Mononuclear cell (primary cell): ENCODE results near the gene FAP. TPM values are rescaled to one million over a fixed set of nuclear protein-coding genes. Genes with fewer than 3 reads are reported as not detected.

Source experiments
- H3K27me3 ChIP-seq: 2 replicates; pipeline ENCODE4 v1.6.0; 2011; ENCODE audit warnings: low read length, control low read depth; ENCODE audit not compliant: insufficient read depth
- H3K4me1 ChIP-seq: 2 replicates; pipeline ENCODE4 v1.5.1; 2011; ENCODE audit warnings: mild to moderate bottlenecking, low read length, control low read depth; ENCODE audit not compliant: insufficient read depth
- H3K4me3 ChIP-seq: 2 replicates; pipeline ENCODE4 v1.5.1; 2011; ENCODE audit warnings: mild to moderate bottlenecking, low read length, moderate library complexity
- H3K9me3 ChIP-seq: 2 replicates; pipeline ENCODE4 v1.5.1; 2011; ENCODE audit warnings: low read depth, mild to moderate bottlenecking, control low read depth, low read length
- total RNA-seq: library from RNA; depleted of rRNA; stranded (reverse); fragments of >200 nt; gene quantifications from one replicate; pipeline ENCODE4 v1.2.3, GENCODE V29; 2012

The FAP gene
- total RNA-seq, 1 donor = not detected

- Histone ChIP-seq H3K4me1 (no peaks in the 10 kb centered on the region), H3K4me3 (no peak overlapping the region), H3K27me3 (no peaks in the 10 kb centered on the region), H3K9me3 (no peaks in the 10 kb centered on the region)
These were observed 58.3 kb downstream of the FAP start for GRCh38 chr2:162184821-162185450.

- no peaks in the 10 kb centered on the region for H3K27me3 ChIP-seq
- H3K4me1 ChIP-seq = no peaks in the 10 kb centered on the region
- no peak overlapping the region for H3K4me3 ChIP-seq
- no peaks in the 10 kb centered on the region for H3K9me3 ChIP-seq
These were observed 58.9 kb downstream of the FAP start for GRCh38 chr2:162184359-162184758.

DNA sequence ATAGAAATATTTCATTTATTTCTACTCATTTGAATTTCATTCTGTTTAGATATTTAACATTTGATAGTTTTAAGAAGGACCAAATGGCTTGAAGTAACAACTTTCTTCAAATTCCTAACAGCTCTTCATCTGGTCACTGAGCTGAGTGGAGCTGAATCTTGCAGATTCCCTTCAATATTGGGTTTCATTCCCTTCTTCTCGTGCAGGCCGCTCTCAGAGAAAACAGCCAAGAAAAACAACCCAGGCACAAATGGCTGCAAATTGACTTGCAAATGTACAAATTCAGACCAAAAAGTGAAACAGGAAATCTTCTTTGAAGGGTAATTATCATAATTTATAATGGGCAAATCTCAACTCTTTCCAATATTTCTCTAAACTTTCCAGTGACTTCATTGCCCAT lies 60.9 kb downstream of the FAP start:
- H3K27me3 ChIP-seq = no peaks in the 10 kb centered on the region
- H3K9me3 ChIP-seq = no peaks in the 10 kb centered on the region
- no peaks in the 10 kb centered on the region for H3K4me1 ChIP-seq
- H3K4me3 ChIP-seq = no peak overlapping the region

- no peak overlapping the region for H3K4me3 ChIP-seq
- H3K27me3 ChIP-seq = no peaks in the 10 kb centered on the region
- no peaks in the 10 kb centered on the region for H3K9me3 ChIP-seq
- H3K4me1 ChIP-seq = no peaks in the 10 kb centered on the region
These were observed 65.9 kb downstream of the FAP start for GRCh38 chr2:162177301-162177700.

GRCh38 chr2:162175714-162176113 lies 67.5 kb downstream of the FAP start:
- Histone ChIP-seq H3K4me1 (no peaks in the 10 kb centered on the region), H3K9me3 (no peaks in the 10 kb centered on the region), H3K27me3 (peaks cover 6% of the 10 kb centered on the region), H3K4me3 (no peak overlapping the region)

- Histone ChIP-seq H3K27me3 (peaks cover 6% of the 10 kb centered on the region), H3K4me1 (no peaks in the 10 kb centered on the region), H3K9me3 (no peaks in the 10 kb centered on the region), H3K4me3 (no peak overlapping the region)
These were observed 68.5 kb downstream of the FAP start for GRCh38 chr2:162174746-162175145.

DNA sequence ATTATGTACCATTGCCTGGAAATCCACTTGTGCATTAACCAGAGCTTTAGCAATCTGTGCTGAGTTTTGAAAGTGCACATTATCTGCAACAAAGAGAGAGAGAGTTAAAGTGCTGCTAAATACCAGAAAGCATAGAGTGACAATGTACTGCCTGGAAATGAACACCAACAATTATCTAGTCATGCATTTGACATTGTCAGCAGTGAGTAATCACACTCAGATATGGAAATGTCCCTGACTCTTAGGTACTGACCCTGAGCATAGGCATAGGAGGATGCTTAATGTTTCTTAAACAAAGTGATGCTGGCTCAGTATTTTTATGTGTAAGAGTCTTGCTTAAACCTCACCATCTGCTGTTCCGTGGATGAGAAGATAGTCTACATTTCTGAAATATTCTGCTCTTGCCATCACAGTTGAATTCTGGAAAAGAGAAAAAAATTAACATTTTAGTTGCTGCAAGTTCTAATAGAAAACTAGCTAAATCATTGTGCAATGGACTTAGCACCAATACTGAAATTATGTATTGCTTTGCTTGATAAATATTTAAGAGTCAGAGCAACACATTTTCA lies 70.4 kb downstream of the FAP start:
- Histone ChIP-seq H3K27me3 (peaks cover 6% of the 10 kb centered on the region), H3K9me3 (no peaks in the 10 kb centered on the region), H3K4me3 (no peak overlapping the region), H3K4me1 (no peaks in the 10 kb centered on the region)

DNA sequence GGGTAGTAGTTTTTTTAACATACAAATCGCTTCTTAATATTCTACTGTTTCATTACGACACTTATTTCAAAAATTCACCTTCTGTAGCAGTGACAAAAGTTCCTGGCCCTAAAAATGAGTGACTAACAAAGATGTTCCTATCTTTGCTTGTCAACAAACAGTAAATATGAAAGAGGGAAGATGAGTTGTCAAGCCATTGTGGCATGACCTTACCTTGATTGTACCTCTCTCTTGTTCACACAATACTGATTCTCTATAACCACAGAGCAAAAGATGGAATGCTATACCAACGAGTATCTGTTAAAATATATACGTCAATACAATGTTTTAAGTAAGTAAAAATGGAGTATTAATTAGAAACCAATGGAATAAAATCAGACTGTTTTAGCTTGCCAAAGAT lies 76.5 kb downstream of the FAP start:
- no peak overlapping the region for H3K4me3 ChIP-seq
- no peaks in the 10 kb centered on the region for H3K4me1 ChIP-seq
- H3K9me3 ChIP-seq = no peaks in the 10 kb centered on the region
- peaks cover 8% of the 10 kb centered on the region for H3K27me3 ChIP-seq

- Histone ChIP-seq H3K9me3 (no peaks in the 10 kb centered on the region), H3K4me3 (no peak overlapping the region), H3K4me1 (no peaks in the 10 kb centered on the region), H3K27me3 (peaks cover 8% of the 10 kb centered on the region)
These were observed 77.1 kb downstream of the FAP start for GRCh38 chr2:162166174-162166573.

DNA sequence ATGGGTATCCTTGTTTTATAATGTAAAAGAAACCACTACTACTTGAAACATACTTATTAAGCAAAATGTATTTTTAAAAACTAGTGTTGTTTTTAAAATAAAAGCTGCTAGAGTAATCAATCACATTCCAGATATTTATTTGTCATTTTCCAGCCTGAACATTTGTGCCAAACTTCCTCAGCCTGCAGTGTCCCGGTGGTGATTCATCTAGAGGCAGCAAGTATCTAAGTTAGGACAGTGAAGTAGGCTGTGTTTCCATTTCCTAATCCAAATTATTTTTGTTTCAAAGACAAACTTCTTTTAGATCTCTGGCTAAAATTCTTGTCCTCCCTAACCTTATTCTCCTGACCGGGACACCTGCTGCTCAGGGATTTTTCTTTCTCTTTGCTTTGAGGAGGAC lies 78.4 kb downstream of the FAP start:
- H3K27me3 ChIP-seq = peaks cover 7% of the 10 kb centered on the region
- H3K9me3 ChIP-seq = no peaks in the 10 kb centered on the region
- H3K4me3 ChIP-seq = no peak overlapping the region
- H3K4me1 ChIP-seq = no peaks in the 10 kb centered on the region

DNA sequence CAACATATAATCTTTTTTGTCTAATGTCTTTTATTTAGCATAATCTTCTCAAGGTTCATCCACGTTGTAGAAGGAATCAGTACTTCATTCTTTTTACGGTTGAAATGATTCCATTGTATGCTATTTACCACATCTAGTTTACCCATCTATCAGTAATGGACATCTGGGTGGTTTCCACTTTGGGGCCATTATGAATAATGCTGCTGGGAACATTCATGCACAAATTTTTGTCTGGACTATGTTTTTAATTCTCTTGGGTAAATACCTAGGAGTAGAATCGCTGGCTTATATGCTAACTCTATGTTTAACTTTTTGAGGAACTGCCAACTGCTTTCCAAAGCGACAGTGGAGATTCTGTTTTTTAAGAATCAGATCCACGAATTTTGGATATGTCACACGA lies 83.8 kb downstream of the FAP start:
- Histone ChIP-seq H3K4me1 (no peaks in the 10 kb centered on the region), H3K27me3 (peaks cover 9% of the 10 kb centered on the region), H3K4me3 (no peak overlapping the region)

DNA sequence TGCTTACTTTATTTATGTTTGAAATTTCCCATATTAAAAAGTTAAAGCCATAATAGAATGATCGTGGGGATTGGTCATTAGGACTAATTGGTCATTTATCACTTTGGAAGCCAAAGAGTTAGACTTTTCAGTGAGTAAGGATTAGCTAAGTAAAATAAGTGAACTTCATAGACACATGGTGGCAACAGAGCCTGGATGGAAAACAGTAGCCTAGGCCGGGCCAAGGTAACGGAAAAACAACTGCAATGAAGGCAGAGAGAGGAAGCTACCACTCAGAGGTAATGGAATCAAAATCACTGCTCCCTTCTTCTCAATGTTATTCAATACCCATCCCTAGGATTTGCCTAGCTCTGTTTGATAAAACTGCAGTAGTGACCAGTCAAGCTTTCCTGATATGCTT lies 87.1 kb downstream of the FAP start:
- no peaks in the 10 kb centered on the region for H3K9me3 ChIP-seq
- no peak overlapping the region for H3K4me3 ChIP-seq
- H3K27me3 ChIP-seq = peaks cover 8% of the 10 kb centered on the region
- no peaks in the 10 kb centered on the region for H3K4me1 ChIP-seq

More for the DNA sequence above, 83.8 kb downstream of the FAP start:
- H3K9me3 ChIP-seq = no peaks in the 10 kb centered on the region

GRCh38 chr2:162155093-162155492 lies 88.2 kb downstream of the FAP start:
- H3K4me3 ChIP-seq = no peak overlapping the region
- no peaks in the 10 kb centered on the region for H3K9me3 ChIP-seq
- peaks cover 4% of the 10 kb centered on the region for H3K27me3 ChIP-seq
- H3K4me1 ChIP-seq = no peaks in the 10 kb centered on the region

DNA sequence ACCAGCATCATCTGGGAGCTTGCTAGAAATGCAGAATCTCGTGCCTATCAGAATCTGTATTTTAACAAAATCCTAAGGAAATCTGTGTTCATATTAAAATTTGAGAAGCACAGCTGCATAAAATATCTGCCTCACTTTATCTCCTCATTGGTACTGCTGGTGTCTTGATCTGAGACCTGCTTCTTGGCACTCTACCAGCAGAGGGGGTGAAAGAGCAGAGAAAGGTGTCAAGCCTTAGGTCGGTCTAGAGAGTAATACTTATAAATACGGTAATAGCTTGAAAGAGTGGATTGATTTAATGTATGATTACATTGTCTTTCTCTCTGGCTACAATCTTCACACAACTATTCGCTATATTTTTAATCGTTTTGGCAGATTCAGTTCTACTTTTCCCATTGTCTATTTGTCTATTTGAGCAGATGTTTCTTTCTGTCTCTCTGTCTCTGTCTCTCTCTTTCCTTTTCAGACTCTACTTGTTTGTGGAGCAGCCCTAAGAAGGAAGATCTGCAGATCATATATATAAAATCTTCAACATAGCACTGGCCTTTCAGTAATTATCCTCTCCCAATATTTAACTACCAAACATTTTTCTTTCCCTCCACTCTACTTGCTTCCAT lies 89.5 kb downstream of the FAP start:
- no peaks in the 10 kb centered on the region for H3K9me3 ChIP-seq
- H3K4me3 ChIP-seq = no peak overlapping the region
- peaks cover 8% of the 10 kb centered on the region for H3K27me3 ChIP-seq
- no peaks in the 10 kb centered on the region for H3K4me1 ChIP-seq

DNA sequence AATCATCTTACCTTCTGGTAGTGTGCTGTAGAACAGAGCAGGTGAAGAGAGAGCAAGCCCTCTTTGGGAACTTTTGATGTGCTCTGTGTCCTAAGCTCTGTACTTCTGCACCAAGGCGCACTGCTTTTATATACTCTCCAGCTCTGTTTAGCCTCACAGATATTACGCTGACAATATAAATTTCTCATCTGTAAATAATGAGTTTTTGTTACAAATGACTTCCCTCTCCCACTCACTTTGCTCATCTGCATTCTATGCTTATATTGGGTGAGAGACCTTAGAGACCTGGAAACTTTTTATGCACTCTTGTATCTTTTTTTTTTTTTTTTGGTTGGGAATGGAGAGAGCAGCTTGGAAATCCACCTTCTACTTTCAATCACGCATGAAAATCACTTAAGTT lies 91.1 kb downstream of the FAP start, which contains the start of gene GCG:
TSS of gene GCG (minus strand) at position 101 of the 400 bp plus-strand sequence. CDS start 3,069 bp downstream, outside the sequence.
- no peaks in the 10 kb centered on the region for H3K4me1 ChIP-seq
- H3K4me3 ChIP-seq = no peak within 1 kb of the TSS
- no peaks in the 10 kb centered on the region for H3K9me3 ChIP-seq
- H3K27me3 ChIP-seq = peaks cover 11% of the 10 kb centered on the region

DNA sequence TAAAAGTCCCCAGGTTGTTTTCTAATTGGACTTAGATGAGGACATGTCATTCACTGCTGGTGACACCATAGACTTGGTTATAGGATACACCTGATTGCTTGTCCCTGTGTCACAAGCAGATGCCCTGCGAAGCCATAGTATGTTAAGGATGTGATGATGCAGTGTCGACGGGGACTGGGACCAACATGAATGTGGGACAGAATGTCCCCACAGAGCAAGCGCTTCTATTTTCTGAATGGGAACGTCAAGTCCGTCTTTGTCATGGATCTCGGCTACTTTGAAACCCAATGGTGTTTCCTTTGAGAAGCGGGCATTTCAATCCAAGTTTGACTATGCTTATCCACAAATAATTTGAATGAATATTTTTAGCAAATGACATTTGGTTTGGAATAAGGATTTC lies 93.3 kb downstream of the FAP start:
- H3K9me3 ChIP-seq = no peaks in the 10 kb centered on the region
- H3K4me1 ChIP-seq = no peaks in the 10 kb centered on the region
- H3K27me3 ChIP-seq = peaks cover 15% of the 10 kb centered on the region
- no peak overlapping the region for H3K4me3 ChIP-seq
